Stomach (tissue), 4 donors: Measurements from ENCODE around the gene TBC1D10A.

ENCODE experiments used
- EP300 ChIP-seq: sonication (generic); formaldehyde crosslinking; IDR thresholded peaks from one replicate; pipeline ENCODE4 v1.6.1; 2017; ENCODE audit warnings: antibody characterized with exemption
- POLR2A ChIP-seq, 4 donors: fragments of 450-650 bp; IDR thresholded peaks; one replicate each; pipeline ENCODE4 v1.6.1; 2016; ENCODE audit warnings: antibody characterized with exemption in 4 of 4, control low read depth in 2 of 4, mild to moderate bottlenecking in 1 of 4, moderate library complexity in 1 of 4
- POLR2AphosphoS5 ChIP-seq, 3 donors: sonication (generic); formaldehyde crosslinking; IDR thresholded peaks; one replicate each; pipeline ENCODE4 v1.6.1; 2016; ENCODE audit warnings: antibody characterized with exemption in 3 of 3
- TF ChIP-seq, protein P1 (sequence below), 7 experiments: fragments of 450-650 bp in 4 of 7; fragments of 200-600 bp in 3 of 7; sonication (generic) in 3 of 7; IDR thresholded peaks; one replicate each; pipeline ENCODE4 v1.5.1; 2016 to 2019; ENCODE audit warnings: antibody characterized with exemption in 7 of 7, control low read depth in 2 of 7, mild to moderate bottlenecking in 1 of 7

GRCh38 chr22:30289980-30290313 lies 36.8 kb downstream of the TBC1D10A start:
- TF ChIP-seq POLR2AphosphoS5 (IDR thresholded peaks at IDR 0.05) (no peak), EP300 (no peak), POLR2A (IDR thresholded peaks at IDR 0.05) (no peak)
- TF ChIP-seq, protein P1, sequence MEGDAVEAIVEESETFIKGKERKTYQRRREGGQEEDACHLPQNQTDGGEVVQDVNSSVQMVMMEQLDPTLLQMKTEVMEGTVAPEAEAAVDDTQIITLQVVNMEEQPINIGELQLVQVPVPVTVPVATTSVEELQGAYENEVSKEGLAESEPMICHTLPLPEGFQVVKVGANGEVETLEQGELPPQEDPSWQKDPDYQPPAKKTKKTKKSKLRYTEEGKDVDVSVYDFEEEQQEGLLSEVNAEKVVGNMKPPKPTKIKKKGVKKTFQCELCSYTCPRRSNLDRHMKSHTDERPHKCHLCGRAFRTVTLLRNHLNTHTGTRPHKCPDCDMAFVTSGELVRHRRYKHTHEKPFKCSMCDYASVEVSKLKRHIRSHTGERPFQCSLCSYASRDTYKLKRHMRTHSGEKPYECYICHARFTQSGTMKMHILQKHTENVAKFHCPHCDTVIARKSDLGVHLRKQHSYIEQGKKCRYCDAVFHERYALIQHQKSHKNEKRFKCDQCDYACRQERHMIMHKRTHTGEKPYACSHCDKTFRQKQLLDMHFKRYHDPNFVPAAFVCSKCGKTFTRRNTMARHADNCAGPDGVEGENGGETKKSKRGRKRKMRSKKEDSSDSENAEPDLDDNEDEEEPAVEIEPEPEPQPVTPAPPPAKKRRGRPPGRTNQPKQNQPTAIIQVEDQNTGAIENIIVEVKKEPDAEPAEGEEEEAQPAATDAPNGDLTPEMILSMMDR (IDR thresholded peaks at IDR 0.05), result no peak
